Inflammatory macrophage (primary cell): Measurements from ENCODE around the gene KRTAP12-2.
"Not testable (repeated sequence)": the region's sequence is repeated elsewhere in the genome, so short reads cannot be mapped to it uniquely, and the experiment has no call there.

Experiments used
- DNase-seq, 2 donors: peaks; one replicate each; pipeline ENCODE4 v3.0.0-alpha.2; 2020 to 2022

Gene KRTAP12-2

DNA sequence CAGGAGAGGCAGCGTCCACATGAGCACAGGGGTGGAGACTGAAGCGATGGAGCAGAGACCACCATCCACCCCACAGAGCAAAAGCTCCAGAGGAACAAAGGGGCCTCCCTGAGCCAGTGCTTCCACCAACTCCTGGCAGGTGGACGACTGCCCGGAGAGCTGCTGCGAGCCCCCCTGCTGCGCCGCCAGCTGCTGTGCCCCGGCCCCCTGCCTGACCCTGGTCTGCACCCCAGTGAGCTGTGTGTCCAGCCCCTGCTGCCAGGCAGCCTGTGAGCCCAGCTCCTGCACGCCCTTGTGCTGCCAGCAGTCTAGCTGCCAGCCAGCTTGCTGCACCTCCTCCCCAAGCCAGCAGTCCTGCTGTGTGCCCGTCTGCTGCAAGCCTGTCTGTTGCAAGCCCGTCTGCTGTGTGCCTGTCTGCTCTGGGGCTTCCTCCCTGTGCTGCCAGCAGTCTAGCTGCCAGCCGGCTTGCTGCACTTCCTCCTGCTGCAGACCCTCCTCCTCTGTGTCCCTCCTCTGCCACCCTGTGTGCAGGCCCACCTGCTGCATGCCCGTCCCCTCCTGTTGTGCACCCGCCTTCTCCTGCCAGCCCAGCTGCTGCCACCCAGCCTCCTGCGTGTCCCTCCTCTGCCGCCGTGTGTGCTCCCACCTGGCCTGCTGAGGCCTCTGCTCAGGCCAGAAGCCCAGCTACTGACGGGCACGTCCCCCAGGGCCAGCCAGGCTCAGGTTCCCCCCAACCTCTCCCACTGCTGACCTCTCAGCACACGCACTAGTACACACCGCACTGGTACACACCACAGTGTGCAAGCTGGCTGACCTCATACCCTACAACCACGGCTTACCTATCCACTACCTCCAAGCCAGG is 35.6 kb upstream of the KRTAP12-2 start:
- DNase-seq = no peak

DNA sequence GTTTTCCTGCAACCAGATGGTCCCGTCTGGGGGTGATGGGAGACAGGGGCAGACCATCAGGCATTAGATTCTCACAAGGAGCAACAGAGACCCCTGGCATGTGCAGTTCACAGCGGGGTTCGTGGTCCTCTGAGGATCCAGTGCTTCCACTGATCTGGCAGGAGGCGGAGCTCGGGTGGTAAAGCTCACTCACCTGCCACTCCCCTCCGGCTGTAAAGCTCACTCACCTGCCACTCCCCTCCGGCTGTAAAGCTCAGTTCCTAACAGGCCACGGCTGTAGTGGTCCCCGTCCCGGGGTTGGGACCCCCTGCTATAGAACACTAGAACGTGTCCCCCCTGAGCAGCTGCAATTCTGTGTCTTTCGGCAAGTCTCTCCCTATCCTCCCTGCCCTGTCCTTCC is 34.8 kb upstream of the KRTAP12-2 start:
- DNase-seq = no peak

DNA sequence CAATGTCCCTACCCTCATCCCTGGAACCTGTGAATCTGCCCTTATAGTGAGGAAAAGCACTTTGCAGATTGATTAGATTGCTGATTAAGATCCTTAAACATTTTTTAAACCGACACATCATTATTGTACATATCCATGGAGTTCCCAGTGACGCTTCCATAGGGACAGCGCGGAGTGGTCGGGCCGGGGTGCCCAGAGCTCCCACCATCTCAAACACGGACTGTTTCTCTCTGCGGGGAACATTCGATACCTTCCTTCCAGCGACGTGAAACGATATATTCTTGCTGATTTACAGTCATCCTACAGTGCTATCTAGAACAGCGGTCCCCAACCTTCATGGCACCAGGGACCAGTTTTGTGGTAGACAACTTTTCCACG is 34.3 kb upstream of the KRTAP12-2 start:
- DNase-seq = no peak

DNA sequence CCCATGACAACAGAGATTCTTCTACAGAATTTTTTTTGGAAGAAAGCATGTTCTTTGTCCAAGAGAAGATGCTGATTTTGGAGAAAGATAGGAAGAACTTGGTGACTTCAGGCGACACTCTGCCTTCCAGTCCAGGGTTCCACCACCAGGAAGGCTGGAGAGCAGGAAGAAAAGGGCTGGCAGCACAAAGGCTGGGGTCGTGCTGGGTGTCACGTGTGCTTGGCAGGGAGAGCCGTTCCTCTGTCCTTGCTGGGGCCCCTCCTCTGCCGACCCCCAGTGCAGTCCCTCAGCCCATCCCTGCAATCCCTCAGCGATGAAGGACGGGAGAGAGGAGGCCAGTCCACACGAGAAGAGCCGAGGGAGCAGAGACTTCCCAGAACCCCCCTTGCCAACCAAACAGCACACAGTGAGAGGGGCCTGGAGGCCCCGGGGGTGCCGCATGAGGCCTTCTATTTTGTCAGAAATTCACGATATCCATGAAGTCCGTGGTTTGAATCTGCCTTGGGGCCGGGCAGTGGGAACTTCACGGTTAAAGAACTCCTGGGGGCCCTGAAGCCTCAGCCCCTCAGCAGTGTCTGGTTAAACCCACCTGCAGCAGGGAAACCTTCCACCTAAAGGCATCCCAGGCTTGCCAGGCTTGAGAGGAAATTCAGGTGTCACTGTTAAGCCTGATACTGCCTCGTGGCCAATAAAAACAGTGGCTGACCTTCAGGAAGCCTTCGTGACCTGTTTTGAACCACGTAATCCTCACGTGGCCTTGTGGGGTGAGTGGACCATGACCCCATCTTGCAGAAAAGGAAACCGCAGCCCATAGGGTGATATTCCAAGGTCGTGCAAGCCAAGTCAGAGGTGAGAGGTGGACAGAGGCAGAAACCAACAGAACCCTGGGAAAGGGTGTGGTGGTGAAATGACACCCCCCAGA is 33.6 kb upstream of the KRTAP12-2 start:
- no peak for DNase-seq

DNA sequence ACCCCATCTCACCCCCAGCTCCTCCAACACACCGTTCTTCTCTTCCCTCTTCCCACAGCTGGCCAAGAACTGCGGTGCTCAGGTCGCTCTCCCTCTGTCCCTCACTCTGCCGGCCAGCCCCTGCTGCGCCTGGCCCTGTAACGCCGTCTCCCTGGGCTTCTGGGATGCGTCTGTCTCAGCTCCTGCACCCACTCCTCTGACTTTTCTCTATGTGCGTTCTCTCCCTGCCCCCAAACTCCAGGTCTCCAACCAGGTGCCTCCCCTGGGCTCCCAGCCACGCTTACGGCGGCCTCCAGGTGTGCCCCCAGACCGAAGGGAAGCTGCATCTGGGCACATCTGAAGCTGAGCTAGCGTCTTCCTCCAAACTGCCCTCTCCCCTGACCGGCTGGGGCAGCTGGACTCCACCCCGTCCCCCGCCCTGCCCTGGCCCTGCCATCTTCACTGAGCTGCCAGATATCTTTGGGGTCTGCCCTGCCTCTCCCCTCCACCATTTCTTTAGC is 32.8 kb upstream of the KRTAP12-2 start:
- DNase-seq = no peak

DNA sequence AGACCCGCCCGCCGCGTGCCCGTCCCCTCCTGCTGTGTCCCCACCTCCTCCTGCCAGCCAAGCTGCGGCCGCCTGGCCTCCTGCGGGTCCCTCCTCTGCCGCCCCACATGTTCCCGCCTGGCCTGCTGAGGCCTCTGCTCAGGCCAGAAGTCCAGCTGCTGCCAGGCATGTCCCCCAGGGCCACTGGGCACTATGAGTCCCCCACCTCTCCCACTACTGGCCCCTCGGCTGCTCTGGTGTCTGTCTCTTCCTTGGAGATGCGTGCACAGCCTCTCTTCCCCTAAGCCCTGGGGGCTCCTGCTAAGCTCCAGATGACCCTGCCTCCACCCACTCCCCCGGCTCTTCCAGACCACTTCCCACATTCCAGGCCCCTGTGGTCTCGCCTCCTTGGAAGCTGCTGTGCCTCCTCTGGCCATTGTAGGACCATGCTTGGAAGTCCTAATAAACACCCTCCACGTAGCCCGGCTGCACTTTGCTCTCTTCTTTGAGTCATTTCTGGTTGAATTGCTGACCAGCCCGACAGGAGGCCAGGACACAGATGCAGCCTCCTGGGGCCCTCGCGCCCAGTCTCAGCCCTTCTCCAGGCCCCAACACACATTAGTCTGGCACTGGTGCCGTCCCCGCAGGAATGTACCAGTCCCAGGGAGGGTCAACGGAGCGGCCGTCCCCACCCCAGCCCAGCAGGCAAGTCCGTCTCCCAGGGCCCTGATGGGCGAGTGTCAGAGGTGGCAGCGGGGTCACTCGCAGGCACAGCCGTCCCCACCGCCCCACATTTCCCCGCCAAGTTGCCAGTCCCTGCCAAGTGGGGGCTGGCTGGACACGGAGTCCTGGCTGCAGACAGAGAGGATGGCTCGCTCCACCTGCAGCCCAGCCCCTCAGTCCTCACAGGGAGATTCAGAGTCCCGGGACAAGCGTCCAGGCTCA is 31.3 kb upstream of the KRTAP12-2 start:
- no peak for DNase-seq

DNA sequence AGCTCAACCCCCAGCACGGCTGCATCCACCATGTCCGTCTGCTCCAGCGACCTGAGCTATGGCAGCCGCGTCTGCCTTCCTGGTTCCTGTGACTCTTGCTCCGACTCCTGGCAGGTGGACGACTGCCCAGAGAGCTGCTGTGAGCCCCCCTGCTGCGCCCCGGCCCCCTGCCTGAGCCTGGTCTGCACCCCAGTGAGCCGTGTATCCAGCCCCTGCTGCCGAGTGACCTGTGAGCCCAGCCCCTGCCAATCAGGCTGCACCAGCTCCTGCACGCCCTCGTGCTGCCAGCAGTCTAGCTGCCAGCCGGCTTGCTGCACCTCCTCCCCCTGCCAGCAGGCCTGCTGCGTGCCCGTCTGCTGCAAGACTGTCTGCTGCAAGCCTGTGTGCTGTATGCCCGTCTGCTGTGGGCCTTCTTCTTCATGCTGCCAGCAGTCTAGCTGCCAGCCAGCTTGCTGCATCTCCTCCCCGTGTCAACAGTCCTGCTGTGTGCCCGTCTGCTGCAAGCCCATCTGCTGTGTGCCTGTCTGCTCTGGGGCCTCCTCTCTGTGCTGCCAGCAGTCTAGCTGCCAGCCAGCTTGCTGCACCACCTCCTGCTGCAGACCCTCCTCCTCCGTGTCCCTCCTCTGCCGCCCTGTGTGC is 30.6 kb upstream of the KRTAP12-2 start, which contains the start of gene KRTAP10-12:
Gene KRTAP10-12 (plus strand): TSS at position 1 of the 639 bp plus-strand sequence. CDS start 30 bp downstream, at position 31.
- DNase-seq = not testable (repeated sequence)

DNA sequence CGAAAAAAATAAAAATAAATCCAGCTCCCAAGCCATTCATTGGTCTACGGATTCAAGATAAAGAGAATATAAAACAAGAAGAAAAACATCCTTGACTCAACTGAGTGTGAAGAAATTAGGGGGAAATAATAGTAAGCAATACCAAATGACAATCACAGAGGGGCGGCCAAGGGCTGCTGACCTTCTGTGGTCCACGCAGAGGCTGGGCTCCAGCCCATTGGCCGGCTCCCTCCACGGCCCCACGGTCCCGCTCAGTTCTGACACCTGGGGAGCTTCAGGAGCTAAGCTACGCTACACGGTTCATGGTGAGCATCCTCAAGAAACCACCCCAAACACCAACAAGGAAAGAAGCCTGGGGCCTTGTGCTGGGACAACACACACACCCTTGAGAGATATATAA is 29.8 kb upstream of the KRTAP12-2 start:
- DNase-seq = no peak

DNA sequence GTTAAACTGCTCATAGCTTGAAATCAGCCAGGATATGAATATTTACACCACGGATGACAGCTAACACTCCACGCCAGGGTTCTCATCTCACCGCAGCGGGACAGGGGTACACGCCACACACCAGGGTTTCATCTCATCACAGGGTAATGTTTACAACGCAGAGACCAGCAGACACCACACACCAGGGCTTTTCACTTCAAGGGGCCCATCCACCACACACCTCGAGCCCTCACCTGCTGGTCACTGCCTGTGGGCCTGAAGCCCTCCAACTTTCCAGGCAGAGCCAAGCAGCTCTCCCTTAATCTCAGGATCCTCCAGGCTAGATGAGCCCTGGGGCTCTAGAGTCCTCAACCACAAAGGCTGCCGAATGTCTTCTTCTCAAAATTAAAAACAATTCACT is 28.9 kb upstream of the KRTAP12-2 start:
- no peak for DNase-seq

DNA sequence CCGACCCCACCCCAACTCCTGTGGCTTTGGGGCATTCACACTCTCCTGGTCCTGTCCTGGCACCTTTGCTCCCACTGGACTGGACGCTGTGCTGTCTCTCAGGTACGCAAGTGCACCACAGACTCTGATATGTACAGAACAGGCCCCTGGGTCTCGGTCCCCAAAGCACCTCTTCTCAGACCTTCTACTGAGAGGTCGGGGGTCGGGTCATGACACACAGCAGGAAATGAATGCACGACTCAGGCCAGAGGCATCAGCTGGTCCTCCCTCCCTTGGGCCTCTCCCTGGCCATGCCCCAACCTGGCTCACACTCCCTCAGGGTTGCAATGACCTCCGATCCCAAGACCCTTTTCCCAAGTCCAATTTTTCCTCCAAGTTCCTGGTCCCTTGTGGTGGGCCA is 28.5 kb upstream of the KRTAP12-2 start:
- DNase-seq = no peak

DNA sequence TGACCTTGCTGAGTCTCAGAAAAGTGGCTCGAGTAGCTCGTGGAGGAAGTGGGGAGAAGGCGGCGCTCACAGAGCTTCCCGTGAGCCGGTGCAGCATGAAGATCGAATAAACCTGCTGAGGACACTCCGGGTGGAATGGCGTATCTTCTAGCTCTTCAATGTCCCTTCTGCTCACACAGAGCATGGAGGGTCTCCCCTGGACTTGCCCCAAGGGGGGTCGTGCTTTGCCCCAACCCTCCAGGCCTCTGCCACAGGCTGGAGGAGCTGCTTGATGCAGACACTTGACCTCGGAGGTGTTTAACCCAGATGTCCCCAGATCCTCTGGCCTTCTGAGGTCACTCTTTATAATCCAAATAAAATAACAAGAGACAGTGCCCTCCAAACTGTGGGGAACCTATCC is 28.0 kb upstream of the KRTAP12-2 start:
- no peak for DNase-seq

DNA sequence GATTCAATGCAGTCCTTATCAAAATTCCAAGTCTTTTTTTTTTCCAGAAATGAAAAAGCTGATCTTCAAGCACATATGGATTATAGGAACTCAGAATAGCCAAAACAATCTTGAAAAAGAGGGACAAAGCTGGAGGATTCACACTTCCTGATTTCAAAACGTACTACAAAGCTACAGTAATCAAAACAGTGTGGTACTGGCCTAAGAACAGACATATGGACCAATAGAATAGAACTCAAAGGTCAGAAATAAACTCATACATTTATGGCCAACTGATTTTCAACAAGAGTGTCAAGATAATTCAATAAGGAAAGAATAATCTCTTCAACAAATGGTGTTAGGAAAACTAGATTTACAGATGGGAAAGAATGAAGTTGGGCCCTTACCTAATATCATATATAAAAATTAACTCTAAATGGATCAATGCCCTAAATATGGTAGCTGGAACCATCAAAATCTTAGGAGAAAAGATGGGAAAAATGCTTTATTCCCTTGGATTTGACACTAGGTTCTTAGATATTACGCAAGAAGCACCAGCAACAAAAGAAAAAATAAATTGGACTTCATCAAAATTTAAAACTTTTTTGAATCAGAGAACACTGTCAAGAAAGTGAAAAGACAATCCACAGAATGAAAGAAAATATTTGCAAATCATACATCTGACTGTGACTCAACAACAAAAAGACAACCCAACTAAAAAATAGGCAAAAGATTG is 26.2 kb upstream of the KRTAP12-2 start:
- DNase-seq = no peak

DNA sequence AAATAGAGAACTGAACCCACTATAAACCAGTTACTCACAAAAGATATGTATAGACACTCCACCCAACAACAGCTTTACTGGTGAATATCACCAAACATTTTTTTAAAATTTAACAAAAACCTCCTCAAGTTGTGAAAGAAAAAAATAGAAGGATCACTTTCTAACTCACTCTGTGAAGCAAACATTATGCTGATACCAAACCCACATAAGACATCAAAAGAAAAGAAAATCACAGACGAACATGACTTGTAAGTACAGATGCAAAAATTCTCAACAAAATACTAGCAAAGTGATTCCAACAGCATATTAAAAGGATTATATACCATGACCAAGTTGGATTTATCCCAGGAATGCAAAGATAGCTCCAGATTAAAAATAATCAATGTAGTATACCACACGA is 25.0 kb upstream of the KRTAP12-2 start:
- no peak for DNase-seq

DNA sequence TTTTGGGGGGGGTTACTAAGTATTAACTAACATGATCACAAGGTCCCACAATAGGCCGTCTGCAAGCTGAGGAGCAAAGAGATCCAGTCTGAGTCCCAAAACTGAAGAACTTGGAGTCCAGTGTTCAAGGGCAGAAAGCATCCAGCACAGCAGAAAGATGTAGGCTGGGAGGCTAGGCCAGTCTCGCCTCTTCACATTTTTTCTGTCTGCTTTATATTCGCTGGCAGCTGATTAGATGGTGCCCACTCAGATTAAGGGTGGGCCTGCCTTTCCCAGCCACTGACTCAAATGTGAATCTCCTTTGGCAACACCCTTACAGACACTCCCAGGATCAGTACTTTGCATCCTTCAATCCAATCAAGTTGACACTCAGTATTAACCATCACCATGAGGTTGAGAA is 23.0 kb upstream of the KRTAP12-2 start:
- DNase-seq = not testable (repeated sequence)

DNA sequence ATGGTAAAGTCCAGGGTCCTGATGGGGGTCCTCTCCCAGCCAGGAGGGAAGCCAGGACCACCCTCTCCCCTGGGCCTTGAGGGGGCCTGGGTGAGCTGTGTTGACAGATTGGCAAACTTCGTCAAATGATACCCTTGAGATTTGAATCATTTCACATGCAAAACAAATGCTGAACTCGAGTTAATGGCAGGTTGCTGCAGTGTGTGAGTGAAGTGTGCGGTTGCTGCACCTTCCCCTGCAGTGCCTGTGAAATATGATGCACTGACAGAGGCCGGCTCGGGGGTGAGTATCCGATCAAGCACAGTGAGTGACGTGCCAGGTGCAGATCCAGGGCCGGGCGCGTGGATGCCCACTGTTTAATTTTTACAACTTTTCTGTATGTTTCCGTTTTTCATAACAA is 20.9 kb upstream of the KRTAP12-2 start:
- no peak for DNase-seq

DNA sequence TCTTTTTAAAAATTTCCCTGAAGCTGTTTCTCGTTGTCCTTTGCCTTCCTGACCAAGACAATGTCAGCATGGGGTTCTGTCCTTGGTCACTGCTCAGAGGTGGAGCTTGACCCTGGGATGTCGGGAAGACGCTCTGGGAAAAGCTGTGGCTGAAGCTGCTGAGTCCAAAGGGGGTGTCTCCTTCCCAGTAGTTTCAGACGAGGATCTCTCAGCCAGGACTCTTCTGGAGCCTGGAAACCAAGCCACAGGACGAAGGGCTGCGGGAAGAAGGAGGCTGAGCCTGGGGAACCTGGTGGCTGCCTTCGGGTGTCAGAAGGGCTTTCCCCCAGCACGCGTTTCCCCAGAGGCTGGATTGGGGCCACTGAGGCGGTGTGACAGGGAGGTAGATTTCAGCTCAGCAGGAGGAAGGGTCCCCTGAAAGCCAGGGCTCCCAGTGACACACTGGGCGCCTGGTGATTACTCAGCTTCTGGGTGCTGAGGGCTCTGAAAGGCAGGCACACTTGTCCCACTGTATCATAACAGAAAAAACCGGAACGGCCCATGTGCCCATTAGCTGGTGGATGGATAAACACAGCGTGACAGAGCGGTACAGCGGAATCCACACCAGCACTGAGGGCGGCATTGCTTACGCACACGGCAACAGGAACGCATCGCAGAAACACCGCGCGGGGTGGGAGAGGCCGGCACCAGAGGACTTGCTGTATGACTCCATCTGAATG is 20.3 kb upstream of the KRTAP12-2 start:
- no peak for DNase-seq

DNA sequence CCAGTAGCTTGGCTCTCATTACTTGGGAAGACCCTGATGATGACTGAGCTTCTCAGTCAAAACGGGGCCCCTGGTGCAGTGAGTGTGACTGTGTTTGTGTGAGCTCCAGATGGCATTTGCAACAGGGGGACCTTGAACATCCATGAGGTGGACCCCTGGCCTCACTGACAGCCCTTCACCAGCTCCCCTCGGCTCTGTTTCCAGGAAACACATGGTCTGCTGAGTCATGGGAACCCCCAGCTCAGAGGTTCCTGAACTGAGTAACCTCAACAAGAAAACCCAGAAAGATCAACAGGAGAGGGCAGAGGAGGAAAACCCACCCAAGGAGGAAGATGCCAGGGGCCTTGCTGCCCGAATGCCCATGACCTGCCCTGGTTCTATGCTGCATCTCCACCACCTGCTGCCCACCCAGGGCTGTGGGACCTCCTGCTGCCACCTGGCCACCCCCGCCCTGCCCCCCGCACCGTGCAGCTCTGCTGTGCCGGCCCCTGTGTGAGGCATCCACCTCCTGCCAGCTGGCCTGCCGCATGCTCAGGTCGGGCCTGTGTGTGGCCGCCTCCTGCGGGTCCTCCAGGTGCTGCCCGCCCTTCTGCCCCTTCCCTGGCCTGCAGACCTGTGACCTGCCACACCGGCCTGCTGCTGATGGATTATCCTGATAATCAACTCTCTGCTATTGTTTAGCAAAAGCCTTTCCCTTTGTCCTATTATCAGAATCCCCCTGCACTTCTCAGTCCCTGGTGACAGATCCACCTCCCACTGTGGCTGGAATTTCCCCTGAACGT is 19.5 kb upstream of the KRTAP12-2 start:
- no peak for DNase-seq

DNA sequence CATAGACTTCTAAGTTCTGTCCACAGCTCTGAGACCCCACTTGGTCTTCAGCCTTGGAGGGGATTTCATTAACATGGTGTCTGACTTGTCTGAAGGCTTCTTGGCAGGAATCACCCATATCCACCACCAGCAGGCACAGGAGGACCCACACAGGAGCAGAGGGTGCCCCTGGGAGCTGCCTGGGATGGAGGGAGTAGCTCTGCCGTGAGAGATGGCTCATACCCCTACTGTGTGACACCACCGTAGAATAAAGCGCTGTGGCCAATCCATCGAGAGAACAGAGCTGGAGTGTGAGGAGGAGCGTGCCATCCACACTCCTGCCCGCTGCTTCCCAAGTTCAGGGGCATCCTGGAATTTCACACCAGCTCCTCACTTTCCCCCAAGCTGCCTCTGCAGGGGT is 18.3 kb upstream of the KRTAP12-2 start:
- DNase-seq = not testable (repeated sequence)

DNA sequence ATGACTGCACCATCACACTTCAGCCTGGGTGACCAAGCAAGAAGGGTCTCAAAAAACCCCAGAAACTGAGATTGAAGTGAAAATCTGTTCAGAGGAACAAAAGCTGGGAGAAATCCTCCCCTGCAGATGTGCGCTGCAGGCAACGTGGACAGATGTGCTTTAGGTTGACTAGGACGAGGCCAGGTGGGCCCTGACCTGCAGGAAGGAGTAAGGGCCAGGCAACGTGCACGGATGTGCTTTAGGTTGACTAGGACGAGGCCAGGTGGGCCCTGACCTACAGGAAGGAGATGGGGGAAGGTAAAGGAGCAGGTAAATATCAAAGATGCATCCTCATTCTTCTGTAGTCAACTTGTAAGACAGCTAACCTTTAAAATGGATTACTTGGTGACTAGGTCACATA is 17.8 kb upstream of the KRTAP12-2 start:
- DNase-seq = no peak

DNA sequence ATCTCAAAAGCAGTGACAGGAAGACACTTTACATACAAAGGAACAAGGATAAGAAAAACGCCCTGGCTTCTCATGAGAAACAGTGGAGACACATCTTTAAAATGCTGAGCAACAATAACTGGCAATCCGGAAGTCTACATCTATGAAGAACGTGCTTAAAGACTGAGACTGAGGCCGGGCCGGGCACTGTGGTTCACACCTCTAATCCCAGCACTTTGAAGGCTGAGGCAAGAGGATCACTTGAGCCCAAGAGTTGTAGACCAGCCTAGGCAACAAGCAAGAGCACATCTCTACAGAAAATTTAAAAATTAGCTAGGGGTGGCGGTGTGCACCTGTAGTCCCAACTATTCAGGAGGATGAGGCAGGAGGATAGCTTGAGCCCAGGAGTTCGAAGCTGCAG is 17.4 kb upstream of the KRTAP12-2 start:
- DNase-seq = no peak
